BE2C (cell line): ENCODE measurements around the gene TMEM178B.

ENCODE experiments used
- DNase-seq: peaks from one replicate; pipeline ENCODE4 v3.0.0-alpha.2; 2020
- H3K27me3 ChIP-seq: fragments of 250-450 bp; sonication (Bioruptor Pico); 2 replicates; pipeline ENCODE4 v1.5.1; 2020; ENCODE audit warnings: mild to moderate bottlenecking
- H3K36me3 ChIP-seq: fragments of 250-450 bp; sonication (Bioruptor Pico); 2 replicates; pipeline ENCODE4 v1.5.1; 2020; ENCODE audit warnings: mild to moderate bottlenecking
- H3K4me1 ChIP-seq: fragments of 250-450 bp; sonication (Bioruptor Pico); 2 replicates; pipeline ENCODE4 v1.5.1; 2020
- H3K4me3 ChIP-seq: 2 replicates; pipeline ENCODE4 v1.5.1; 2011; ENCODE audit warnings: low read depth, low read length
- H3K9me3 ChIP-seq: fragments of 250-450 bp; sonication (Bioruptor Pico); 2 replicates; pipeline ENCODE4 v1.5.1; 2020
- TF ChIP-seq, protein P1 (sequence below): IDR thresholded peaks from 2 replicates; pipeline ENCODE4 v1.5.1; 2012; ENCODE audit warnings: mild to moderate bottlenecking, low read depth, low read length

TMEM178B gene

GRCh38 chr7:141454338-141454737 lies 380.5 kb downstream of the TMEM178B start:
- no peak overlapping the region for H3K4me3 ChIP-seq
- no peaks in the 10 kb centered on the region for H3K9me3 ChIP-seq
- no peaks in the 10 kb centered on the region for H3K27me3 ChIP-seq

DNA sequence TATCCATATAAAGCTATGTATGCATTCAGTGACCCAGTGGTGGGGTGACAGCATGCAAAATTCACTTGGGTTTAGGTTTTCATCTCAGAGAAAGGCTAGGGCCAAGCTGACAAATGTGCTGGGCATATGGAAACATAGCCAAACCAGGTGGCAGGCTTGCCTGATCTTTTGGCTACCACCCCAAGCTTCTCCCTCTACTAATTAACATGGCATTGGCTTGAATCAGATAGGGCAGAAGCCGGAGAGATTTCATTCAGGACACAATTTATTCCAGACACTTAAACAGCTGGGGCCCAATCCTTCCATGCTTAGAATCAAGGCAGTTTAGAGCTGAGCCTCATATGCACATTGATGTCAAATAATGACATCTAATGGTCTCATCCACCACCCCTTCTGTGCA lies 381.9 kb downstream of the TMEM178B start:
- H3K4me3 ChIP-seq = no peak overlapping the region
- TF ChIP-seq, protein P1, sequence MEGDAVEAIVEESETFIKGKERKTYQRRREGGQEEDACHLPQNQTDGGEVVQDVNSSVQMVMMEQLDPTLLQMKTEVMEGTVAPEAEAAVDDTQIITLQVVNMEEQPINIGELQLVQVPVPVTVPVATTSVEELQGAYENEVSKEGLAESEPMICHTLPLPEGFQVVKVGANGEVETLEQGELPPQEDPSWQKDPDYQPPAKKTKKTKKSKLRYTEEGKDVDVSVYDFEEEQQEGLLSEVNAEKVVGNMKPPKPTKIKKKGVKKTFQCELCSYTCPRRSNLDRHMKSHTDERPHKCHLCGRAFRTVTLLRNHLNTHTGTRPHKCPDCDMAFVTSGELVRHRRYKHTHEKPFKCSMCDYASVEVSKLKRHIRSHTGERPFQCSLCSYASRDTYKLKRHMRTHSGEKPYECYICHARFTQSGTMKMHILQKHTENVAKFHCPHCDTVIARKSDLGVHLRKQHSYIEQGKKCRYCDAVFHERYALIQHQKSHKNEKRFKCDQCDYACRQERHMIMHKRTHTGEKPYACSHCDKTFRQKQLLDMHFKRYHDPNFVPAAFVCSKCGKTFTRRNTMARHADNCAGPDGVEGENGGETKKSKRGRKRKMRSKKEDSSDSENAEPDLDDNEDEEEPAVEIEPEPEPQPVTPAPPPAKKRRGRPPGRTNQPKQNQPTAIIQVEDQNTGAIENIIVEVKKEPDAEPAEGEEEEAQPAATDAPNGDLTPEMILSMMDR = no peak

More at GRCh38 chr7:141454338-141454737, 380.5 kb downstream of the TMEM178B start:
- Histone ChIP-seq H3K36me3 (no peaks in the 10 kb centered on the region), H3K4me1 (no peaks in the 10 kb centered on the region)
- DNase-seq = no peak
- TF ChIP-seq, protein P1 = no peak

DNA sequence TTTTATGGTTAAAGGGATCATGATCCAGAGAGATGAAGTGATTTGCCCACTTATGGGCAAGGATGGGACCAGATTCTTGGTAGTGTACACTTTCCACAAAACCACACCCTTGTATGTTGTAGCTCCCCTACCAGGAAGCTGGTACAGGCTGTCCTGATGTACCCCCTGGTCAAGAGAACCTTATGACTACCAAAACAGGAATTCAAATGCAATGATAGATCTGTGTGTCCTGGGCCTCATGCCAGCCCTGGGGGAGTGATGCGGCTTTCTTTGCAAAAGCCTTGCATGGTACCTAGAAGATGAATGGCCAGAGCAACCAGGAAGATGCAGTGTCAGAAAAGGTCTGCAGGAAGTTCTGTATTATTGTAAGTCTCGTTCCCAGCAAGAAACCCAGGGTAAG lies 382.4 kb downstream of the TMEM178B start:
- Histone ChIP-seq H3K9me3 (no peaks in the 10 kb centered on the region), H3K4me3 (no peak overlapping the region), H3K27me3 (no peaks in the 10 kb centered on the region), H3K36me3 (no peaks in the 10 kb centered on the region), H3K4me1 (no peaks in the 10 kb centered on the region; the same call in 1 of the 2 replicates)
- TF ChIP-seq, protein P1 = no peak
- no peak for DNase-seq

More for the DNA sequence above, 381.9 kb downstream of the TMEM178B start:
- no peaks in the 10 kb centered on the region for H3K27me3 ChIP-seq
- H3K9me3 ChIP-seq = no peaks in the 10 kb centered on the region
- no peaks in the 10 kb centered on the region; the same call in 1 of the 2 replicates for H3K4me1 ChIP-seq
- H3K36me3 ChIP-seq = no peaks in the 10 kb centered on the region
- DNase-seq = no peak

GRCh38 chr7:141456711-141457110 lies 382.8 kb downstream of the TMEM178B start:
- no peaks in the 10 kb centered on the region; the same call in 1 of the 2 replicates for H3K4me1 ChIP-seq
- no peaks in the 10 kb centered on the region for H3K9me3 ChIP-seq
- H3K27me3 ChIP-seq = no peaks in the 10 kb centered on the region
- no peaks in the 10 kb centered on the region for H3K36me3 ChIP-seq
- TF ChIP-seq, protein P1 = no peak
- DNase-seq = no peak
- no peak overlapping the region for H3K4me3 ChIP-seq

DNA sequence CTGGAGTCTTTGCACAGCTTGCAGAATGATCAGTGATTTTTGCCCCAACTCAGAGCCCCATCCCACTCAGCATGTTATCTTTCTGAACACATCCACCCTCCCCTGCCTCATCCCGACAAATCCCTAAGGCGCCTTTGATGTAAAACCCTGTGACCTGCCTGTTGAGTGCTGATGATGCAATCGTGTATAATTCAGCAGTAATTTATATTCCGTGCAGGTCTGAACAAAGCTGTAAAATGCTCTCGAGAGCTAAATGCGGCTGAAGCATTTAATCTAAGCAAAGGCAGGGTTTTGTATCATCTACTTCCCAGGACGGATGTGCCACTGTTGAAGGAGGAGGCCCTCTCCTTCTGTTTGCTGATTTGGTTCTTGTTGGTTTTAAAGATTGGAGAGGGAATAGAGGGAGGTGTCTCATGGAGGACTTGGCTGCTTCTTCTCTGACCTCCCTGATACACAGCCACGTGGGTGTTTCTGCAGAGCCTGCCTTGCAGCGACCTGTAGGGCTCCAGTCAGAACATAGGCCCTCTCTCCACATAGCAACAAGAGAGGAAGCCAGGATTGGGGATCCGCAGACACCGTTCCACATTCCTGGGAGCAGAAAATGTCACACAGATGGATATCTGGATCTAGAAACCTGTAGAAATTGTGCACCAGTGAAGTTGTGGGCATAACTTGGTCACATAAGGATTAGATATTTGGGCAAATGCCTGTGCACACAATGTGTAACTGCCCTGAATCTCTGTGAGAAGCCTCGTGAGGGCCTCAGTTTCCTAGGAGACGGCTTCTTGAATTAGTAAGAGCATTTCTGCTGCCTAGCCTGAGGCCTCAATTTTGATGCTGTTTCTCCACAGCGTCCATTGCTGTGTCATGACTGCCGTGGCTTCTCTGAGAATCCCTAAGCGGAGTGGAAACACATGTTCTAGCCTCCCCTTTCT lies 387.2 kb downstream of the TMEM178B start:
- Histone ChIP-seq H3K4me1 (no peaks in the 10 kb centered on the region; the same call in 1 of the 2 replicates), H3K4me3 (no peak overlapping the region), H3K9me3 (no peaks in the 10 kb centered on the region), H3K36me3 (no peaks in the 10 kb centered on the region), H3K27me3 (no peaks in the 10 kb centered on the region)
- TF ChIP-seq, protein P1 = no peak
- no peak for DNase-seq

DNA sequence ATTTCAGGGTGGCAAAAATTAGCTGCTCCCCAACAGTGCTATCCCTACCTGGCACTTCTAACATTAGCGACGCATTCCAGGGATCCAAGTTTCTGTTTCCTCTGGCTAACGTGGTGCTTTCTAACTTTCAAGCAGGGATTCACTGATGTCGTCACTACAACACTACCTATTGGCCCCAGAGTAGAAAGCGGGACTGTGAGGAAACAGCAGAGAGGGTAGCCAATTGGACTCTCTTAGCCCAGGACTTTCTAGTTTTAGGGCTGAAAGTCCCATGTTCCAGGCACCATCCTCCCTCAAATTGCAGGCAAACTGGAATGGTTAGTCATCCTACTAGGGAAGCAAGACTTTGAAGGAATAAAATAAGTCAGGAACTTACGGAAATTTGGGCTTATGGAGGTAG lies 388.1 kb downstream of the TMEM178B start:
- no peaks in the 10 kb centered on the region for H3K27me3 ChIP-seq
- no peaks in the 10 kb centered on the region; the same call in 1 of the 2 replicates for H3K4me1 ChIP-seq
- H3K4me3 ChIP-seq = no peak overlapping the region
- DNase-seq = no peak
- TF ChIP-seq, protein P1 = no peak
- H3K36me3 ChIP-seq = no peaks in the 10 kb centered on the region
- H3K9me3 ChIP-seq = no peaks in the 10 kb centered on the region
